Muscle layer of colon (tissue), 2 donors: Measurements from ENCODE around the gene SLC12A4.
"Not testable (repeated sequence)": the region's sequence is repeated elsewhere in the genome, so short reads cannot be mapped to it uniquely, and the experiment has no call there.

Experiments
- H3K27ac ChIP-seq: one replicate; pipeline ENCODE4 v1.7.0; 2013; ENCODE audit warnings: low read depth, mild to moderate bottlenecking, low read length, moderate library complexity
- H3K27me3 ChIP-seq, 2 donors: one replicate each; pipeline ENCODE4 v1.7.0; 2013; ENCODE audit warnings: low read length in 2 of 2, mild to moderate bottlenecking in 2 of 2; ENCODE audit not compliant: insufficient read depth in 2 of 2, control insufficient read depth in 1 of 2
- H3K36me3 ChIP-seq: one replicate; pipeline ENCODE4 v1.7.0; 2013; ENCODE audit warnings: mild to moderate bottlenecking, low read length; ENCODE audit not compliant: insufficient read depth
- H3K4me1 ChIP-seq: one replicate; pipeline ENCODE4 v1.7.0; 2013; ENCODE audit warnings: mild to moderate bottlenecking, low read length; ENCODE audit not compliant: insufficient read depth
- H3K4me3 ChIP-seq, 2 donors: one replicate each; pipeline ENCODE4 v1.7.0; 2013; ENCODE audit warnings: low read length in 2 of 2, low read depth in 1 of 2, mild to moderate bottlenecking in 1 of 2, moderate library complexity in 1 of 2
- H3K9ac ChIP-seq: one replicate; pipeline ENCODE4 v1.7.0; 2013; ENCODE audit warnings: low read length
- H3K9me3 ChIP-seq: one replicate; pipeline ENCODE4 v1.7.0; 2013; ENCODE audit warnings: mild to moderate bottlenecking, low read length
- donor health status: abdominal sarcoma.
- donor health status: Adenocarcinoma of cecum.

SLC12A4 gene

GRCh38 chr16:67968400-67969253, at the start of gene SLC12A4:
Gene SLC12A4 (minus strand): TSS chr16:67968637. CDS start chr16:67968553, 84 bp downstream.
- Histone ChIP-seq H3K9ac (peak within 1 kb of the TSS; percentile 98), H3K27ac (peak within 1 kb of the TSS; percentile 96), H3K4me1 (peaks cover 38% of the 10 kb centered on the region), H3K9me3 (no peaks in the 10 kb centered on the region), H3K36me3 (no peaks in the 10 kb centered on the region), H3K4me3 (peak within 1 kb of the TSS; percentile 97 to 98), H3K27me3 (no peaks in the 10 kb centered on the region)

- H3K27me3 ChIP-seq, result no peaks in the 10 kb centered on the region
- H3K27ac ChIP-seq, result no peak within 1 kb of the TSS
- H3K4me1 ChIP-seq, result no peaks in the 10 kb centered on the region
- H3K9me3 ChIP-seq, result no peaks in the 10 kb centered on the region
- H3K36me3 ChIP-seq, result no peaks in the 10 kb centered on the region
- no peak within 1 kb of the TSS for H3K9ac ChIP-seq
- no peak within 1 kb of the TSS for H3K4me3 ChIP-seq
Observed at GRCh38 chr16:68015681-68016080, 47.2 kb upstream of the SLC12A4 start, which contains the start of gene DPEP2NB. Gene DPEP2NB (minus strand): TSS chr16:68015911. CDS start chr16:68015770, 141 bp downstream.

- Histone ChIP-seq H3K27ac (no peak overlapping the region), H3K36me3 (no peaks in the 10 kb centered on the region), H3K27me3 (no peaks in the 10 kb centered on the region), H3K9ac (no peak overlapping the region), H3K4me1 (no peaks in the 10 kb centered on the region), H3K4me3 (no peak overlapping the region), H3K9me3 (no peaks in the 10 kb centered on the region)
Observed at GRCh38 chr16:68013440-68013839, 45.0 kb upstream of the SLC12A4 start.

- H3K36me3 ChIP-seq, H3K9me3 ChIP-seq, H3K27me3 ChIP-seq, H3K27ac ChIP-seq, H3K4me3 ChIP-seq, H3K9ac ChIP-seq, H3K4me1 ChIP-seq: not testable (repeated sequence)
Observed at GRCh38 chr16:68009872-68010271, 41.4 kb upstream of the SLC12A4 start.

- no peaks in the 10 kb centered on the region for H3K27me3 ChIP-seq
- H3K4me3 ChIP-seq, result no peak overlapping the region
- no peak overlapping the region for H3K9ac ChIP-seq
- no peaks in the 10 kb centered on the region for H3K36me3 ChIP-seq
- no peaks in the 10 kb centered on the region for H3K4me1 ChIP-seq
- H3K9me3 ChIP-seq, result no peaks in the 10 kb centered on the region
- H3K27ac ChIP-seq, result no peak overlapping the region
Observed at GRCh38 chr16:68009157-68009735, 40.8 kb upstream of the SLC12A4 start.

- Histone ChIP-seq H3K4me3 (no peak overlapping the region), H3K9ac (no peak overlapping the region), H3K27ac (no peak overlapping the region), H3K9me3 (no peaks in the 10 kb centered on the region), H3K36me3 (no peaks in the 10 kb centered on the region), H3K27me3 (no peaks in the 10 kb centered on the region), H3K4me1 (no peaks in the 10 kb centered on the region)
Observed at GRCh38 chr16:68005786-68006286, 37.4 kb upstream of the SLC12A4 start.

- H3K36me3 ChIP-seq, result no peaks in the 10 kb centered on the region
- no peaks in the 10 kb centered on the region for H3K4me1 ChIP-seq
- no peaks in the 10 kb centered on the region for H3K27me3 ChIP-seq
- H3K9ac ChIP-seq, result no peak overlapping the region
- no peak overlapping the region for H3K27ac ChIP-seq
- no peak overlapping the region for H3K4me3 ChIP-seq
- no peaks in the 10 kb centered on the region for H3K9me3 ChIP-seq
Observed at GRCh38 chr16:68005211-68005610, 36.8 kb upstream of the SLC12A4 start.

GRCh38 chr16:68003031-68003430, 34.6 kb upstream of the SLC12A4 start:
- no peak overlapping the region for H3K4me3 ChIP-seq
- no peaks in the 10 kb centered on the region for H3K36me3 ChIP-seq
- H3K9ac ChIP-seq, result no peak overlapping the region
- H3K4me1 ChIP-seq, result no peaks in the 10 kb centered on the region
- H3K27ac ChIP-seq, result no peak overlapping the region
- no peaks in the 10 kb centered on the region for H3K27me3 ChIP-seq
- no peaks in the 10 kb centered on the region for H3K9me3 ChIP-seq

GRCh38 chr16:68000450-68000849, 32.0 kb upstream of the SLC12A4 start:
- H3K9me3 ChIP-seq, result no peaks in the 10 kb centered on the region
- H3K9ac ChIP-seq, result no peak overlapping the region
- no peaks in the 10 kb centered on the region for H3K4me1 ChIP-seq
- no peak overlapping the region for H3K4me3 ChIP-seq
- H3K27me3 ChIP-seq, result no peaks in the 10 kb centered on the region
- H3K27ac ChIP-seq, result no peak overlapping the region
- H3K36me3 ChIP-seq, result no peaks in the 10 kb centered on the region

- Histone ChIP-seq H3K36me3 (no peaks in the 10 kb centered on the region), H3K4me1 (no peaks in the 10 kb centered on the region), H3K9ac (no peak overlapping the region), H3K27ac (peak overlapping the region; percentile 10), H3K4me3 (no peak overlapping the region), H3K27me3 (no peaks in the 10 kb centered on the region), H3K9me3 (no peaks in the 10 kb centered on the region)
Observed at GRCh38 chr16:67999985-68000384, 31.5 kb upstream of the SLC12A4 start.

- not testable (repeated sequence) for H3K9me3 ChIP-seq, H3K4me3 ChIP-seq, H3K9ac ChIP-seq, H3K27me3 ChIP-seq, H3K36me3 ChIP-seq, H3K4me1 ChIP-seq
- peak within 1 kb of the TSS; percentile 10 for H3K27ac ChIP-seq
Observed at GRCh38 chr16:67998779-67999688, 30.6 kb upstream of the SLC12A4 start, which contains the start of gene DPEP2. Gene DPEP2 (minus strand): TSS chr16:67999484. CDS start chr16:67993212, 6,272 bp downstream.
